Activated CD4-positive, alpha-beta T cell treated with anti-CD3 and anti-CD28 coated beads, Interleukin-2, amount 50 U/mL, for 48 hours (primary cell): Measurements from ENCODE around the gene LRRC2.
"Not testable (repeated sequence)": the region's sequence is repeated elsewhere in the genome, so short reads cannot be mapped to it uniquely, and the experiment has no call there.

Experiments used
- DNase-seq, 2 experiments: peaks; one replicate each; pipeline ENCODE4 v3.0.0-alpha.2; 2020

The LRRC2 gene

DNA sequence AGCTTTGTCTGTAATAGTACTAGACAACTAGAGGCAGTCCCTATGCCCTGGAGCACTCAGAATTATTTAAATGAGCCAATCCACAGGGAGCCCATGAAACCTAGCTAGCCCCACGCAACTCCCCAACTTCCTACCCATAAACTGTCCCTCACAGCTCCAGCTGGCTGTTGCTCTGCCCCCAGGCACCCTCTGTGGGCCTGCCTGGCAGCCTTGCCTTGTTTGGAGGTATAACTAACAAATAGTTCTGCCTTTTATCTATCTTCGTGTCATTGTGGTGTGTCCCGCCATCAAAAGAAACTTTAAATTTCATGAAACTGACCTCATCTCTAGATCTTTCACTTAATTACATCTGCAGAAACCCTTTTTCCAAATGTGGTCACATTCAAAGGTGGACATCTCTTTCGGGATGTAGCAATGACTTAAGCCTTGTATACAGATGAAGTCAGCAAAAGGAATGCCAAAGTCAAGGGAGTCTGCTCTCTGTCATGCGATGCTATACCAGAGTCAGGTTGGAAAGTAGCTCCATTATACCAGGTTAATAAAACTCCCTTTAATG lies 70.1 kb downstream of the LRRC2 start:
- DNase-seq, result no peak

DNA sequence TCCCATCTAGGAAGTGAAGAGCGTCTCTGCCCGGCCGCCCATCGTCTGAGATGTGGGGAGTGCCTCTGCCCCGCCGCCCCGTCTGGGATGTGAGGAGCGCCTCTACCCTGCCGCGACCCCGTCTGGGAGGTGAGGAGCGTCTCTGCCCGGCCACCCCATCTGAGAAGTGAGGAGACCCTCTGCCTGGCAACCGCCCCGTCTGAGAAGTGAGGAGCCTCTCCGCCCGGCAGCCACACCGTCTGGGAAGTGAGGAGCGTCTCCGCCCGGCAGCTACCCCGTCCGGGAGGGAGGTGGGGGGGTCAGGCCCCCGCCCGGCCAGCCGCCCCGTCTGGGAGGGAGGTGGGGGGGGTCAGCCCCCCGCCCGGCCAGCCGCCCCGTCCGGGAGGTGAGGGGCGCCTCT lies 71.6 kb downstream of the LRRC2 start:
- not testable (repeated sequence) for DNase-seq

DNA sequence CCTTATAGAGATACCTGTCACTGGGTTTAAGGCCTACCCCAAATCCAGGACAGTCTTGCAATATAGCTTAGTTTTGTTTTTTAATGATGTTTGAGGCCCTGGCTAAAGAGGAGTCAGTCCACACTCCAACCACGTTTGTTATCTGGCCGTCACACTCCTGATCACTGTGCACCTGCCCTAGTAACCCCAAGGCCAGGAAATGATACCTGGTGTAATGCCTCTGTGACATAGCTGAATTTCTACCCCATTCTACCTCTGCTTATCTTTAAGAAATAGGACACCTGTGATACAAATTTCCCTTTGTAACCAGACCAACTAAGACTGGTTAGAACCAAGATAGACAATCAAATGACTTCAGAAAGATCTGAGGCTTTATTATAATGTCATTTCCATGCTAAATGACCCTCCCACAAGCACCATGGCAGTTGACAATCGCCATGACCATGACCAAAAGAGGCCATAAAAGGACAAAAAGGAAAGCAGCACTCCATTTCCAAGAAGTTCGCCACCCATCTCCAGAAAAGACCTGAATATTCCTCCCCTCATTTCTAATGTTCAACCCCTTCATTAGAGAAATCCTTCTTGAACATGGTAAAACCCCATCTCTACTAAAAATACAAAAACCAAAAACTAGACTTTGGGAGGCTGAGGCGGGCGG lies 73.1 kb downstream of the LRRC2 start:
- no peak for DNase-seq

DNA sequence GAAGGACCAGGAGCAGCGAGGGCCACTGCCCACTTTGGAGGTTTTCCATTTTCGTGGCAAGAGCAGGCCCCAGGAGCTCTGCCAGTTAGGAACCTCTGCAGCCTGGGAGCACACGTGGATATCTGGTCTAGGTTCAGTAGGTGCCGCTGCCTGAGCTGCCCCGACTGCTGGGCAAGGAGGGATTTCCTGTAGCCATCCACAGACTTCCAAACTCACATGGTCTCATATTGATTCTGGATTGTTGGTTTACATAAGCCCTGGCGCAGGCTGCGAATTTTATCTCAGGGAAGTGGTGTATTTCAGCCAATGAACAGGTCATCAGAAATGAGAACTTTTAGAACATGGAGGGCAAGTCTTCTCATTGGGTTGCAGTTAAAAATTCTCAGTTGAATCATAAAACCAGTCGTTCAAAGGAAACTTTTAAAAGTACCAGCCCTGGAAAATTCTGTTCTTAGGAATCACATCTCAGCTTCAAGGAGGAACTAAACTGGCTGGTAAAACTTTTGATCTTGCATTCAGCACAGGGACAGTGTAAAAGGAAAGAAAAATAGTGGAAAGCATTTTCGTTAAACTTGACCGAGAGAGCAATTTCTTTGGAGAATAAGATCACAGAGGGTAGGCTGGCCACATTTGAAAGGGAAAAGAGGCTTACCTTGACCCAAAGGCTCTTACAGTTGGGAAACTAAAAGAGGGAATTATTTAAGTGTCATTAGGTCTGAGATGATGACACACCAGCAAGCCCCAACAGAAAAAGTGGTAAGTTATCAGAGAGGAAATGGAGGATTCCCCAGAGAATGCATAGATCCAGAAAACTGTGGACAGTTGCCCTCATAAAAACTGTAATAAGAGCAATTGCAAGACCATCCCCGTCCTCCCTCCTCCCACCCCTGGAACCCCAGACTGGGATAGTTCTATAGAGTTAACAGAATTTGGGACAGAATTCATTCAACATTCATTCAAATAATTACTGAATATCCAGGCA lies 74.7 kb downstream of the LRRC2 start:
- DNase-seq, result no peak

DNA sequence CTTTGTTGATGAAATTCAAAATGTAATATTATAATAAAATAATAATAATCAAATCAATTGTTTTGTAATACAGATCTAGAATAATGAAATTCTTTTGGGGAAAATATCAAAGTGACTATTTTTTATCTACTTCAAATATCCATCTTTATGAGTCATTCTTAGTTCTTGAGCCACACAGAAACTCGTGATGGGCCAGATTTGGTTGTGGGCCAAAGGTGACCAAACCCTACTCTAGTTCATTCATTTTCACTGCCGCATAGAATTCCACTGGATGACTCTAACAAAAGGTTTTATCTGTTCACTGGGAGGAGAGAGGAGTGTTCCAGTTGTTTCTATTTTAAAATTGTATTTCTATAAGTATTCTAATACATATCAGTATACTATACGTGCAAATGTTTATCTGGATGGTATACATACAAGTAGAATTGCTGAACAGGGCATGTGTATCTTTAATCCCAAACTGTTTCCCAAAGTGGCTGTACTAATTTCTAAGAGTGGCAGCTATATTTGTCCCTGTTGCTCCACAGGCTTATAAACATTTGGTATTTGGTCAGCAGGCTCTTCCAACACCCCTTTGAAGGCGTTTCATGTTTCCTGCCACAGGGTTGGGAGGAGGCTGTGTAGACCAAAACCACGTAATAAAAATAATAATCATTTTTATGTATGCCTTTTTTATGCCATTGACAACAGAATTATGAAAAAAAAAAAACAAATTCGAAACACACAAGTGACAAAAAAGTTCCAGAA lies 75.6 kb downstream of the LRRC2 start:
- DNase-seq, result no peak

DNA sequence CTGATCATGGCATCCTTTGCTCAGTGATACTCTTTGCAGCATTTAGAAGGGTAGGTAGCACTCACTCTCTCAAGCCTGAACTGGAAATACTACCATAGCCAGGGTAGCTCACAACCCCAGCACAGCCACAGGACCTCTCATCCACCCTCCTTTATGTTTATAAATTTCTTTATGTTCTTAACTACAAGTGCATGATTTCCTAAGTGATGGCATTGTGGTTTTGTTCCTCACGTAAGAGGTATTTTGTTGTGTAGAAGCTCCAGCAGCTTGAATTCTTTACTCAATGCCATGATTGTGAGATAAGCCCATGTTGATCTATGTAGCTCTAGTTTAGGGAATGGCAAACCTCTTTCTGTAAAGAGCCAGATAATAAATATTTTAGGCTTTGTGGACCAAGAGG lies 76.2 kb downstream of the LRRC2 start:
- DNase-seq, result no peak

DNA sequence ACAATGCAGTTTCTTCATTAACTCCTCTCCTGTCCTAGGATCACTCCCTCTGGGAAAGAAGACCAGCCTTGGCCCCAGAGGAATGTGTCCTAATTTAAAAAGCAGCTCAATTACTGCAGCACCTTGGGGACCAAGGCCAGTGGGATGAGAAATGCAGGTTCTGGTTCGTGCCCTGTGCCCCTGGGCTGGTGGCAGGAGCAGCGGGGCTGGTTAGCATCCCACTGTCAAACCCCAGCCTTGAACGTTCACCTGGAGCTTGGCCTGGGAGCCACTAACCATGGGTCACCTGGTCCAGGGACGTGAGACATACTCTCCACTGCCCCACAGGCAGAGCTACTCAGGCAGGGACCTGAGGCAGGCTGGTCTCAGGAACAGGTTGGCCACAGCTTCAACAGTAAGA lies 76.7 kb downstream of the LRRC2 start:
- no peak for DNase-seq

DNA sequence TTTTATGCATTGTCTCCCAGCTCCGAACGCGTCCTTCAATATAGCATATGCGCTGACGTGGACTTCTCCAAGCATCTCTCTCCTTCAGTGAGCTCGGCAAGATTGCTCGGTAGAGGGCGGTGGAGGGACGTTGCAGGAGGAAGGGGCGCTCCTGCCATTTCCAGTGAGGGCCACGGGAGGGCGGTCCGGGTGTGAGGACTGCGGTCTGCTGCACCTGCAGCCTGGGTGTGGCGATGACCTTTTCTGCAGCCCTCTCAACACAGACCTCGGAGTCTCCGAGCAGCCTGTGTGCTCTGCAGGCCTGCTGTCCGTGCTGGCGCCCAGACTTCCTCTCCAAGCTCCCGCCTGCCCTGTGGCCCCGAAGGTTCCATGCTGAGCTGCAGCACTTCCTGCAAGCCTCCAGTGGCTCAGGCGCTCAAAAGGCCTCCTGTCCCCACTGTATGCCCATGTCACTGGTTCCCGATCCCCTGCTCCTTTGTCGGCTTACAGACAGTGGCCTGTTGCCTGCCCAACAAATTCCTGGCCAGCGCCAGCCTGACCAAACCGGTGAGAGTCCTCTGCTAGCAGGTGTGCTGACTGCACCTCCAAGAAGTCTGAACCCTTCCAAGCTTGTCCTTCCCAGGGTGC lies 77.3 kb downstream of the LRRC2 start:
- peak; percentile 95 to 96 for DNase-seq

DNA sequence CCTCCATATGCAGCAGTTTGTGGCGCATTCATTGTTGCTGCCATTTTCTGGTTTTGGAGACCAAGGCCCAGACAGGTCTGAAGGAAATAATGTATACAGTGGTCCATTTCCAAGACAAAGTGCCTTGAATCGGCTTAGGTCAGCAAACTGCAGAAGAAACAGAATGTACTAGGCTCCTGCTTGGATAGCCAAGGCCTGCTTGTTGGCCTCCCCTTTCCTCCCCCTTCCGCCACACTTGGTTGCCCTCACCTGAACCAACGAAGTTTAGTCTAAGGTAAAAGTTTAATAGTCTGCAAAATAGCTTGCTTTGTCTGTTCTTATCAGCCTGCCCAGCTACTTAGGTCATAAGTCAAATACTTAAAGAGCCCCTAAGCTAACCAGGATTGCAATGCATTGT lies 80.3 kb downstream of the LRRC2 start:
- DNase-seq, result no peak

DNA sequence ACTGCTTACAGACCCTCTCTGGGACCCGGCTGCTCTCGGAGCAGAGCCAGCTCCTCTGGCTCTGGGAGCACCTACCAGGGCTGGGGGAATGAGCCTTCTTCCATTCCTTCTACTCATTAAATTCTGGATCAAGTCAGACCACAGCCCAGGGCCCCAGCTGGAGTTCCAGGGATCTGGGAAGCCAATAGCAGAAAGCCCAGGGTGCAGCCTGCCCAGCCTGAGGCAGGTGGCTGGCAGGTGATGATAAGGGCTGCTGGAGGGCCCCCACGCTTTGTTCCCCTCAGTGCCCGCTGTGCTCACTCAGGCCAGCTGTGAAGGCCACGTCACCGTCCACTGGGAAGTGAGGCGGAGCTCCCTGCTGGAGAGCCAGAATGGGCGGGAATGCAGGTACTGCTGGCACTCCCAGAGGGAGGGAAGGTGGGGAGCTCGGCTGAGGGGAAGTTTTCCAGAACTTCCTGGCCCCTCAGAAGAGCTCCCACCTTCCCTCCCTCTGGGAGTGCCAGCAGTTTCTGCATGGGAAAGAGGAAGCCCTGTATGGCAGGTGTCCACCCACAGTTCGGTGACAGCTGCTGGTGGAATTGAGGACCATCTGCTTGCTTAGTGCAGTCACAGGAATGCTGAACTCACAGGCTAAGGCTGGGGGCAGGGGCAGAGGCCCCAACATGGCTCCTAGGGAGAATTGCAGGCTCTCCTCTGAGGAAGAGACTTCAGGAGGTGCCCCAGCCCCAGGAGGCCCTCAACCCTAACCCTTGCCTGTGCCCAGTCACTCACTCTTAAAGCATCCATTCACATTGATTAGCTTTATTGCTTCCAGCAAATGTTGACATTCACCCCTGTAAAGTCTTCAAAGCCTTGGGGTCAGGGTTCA lies 81.0 kb downstream of the LRRC2 start:
- DNase-seq, result no peak

DNA sequence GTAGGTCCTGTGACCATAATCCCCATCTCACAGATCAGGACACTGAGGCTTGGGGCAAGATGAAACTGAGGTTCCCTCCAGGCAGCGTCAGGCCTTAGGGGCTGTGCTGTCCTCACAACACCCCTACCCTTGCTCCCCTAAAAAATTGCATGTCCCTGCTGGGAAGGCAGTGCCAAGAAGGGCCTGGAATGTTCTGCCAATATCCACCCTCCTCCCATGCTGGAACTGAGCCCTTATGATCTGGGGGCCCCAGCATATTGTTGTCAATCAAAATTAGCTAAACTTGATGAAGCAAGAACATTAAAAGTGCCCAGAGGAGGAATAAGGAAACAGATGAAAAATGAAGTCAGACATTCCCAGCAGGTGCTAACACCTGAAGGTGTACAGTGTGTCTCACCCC lies 81.7 kb downstream of the LRRC2 start:
- no peak for DNase-seq

DNA sequence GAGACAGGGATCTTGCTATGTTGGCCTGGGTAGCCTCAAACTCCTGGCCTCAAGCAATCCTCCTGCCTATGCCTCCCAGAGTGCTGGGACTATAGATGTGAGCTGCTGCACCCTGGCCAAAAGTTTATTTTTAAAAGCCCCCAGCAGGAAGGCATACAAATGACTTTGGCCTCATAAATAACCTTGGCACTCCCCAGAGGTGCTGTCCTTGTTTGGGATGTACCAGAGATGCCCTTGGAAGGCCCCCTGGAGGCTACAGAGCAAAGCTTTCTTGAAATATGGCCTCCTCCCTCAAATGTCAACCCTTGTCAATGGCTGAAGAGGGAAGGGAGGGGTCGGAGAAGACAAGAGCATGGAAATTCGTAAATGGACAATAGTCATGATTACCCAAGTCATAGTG lies 82.3 kb downstream of the LRRC2 start:
- no peak for DNase-seq

DNA sequence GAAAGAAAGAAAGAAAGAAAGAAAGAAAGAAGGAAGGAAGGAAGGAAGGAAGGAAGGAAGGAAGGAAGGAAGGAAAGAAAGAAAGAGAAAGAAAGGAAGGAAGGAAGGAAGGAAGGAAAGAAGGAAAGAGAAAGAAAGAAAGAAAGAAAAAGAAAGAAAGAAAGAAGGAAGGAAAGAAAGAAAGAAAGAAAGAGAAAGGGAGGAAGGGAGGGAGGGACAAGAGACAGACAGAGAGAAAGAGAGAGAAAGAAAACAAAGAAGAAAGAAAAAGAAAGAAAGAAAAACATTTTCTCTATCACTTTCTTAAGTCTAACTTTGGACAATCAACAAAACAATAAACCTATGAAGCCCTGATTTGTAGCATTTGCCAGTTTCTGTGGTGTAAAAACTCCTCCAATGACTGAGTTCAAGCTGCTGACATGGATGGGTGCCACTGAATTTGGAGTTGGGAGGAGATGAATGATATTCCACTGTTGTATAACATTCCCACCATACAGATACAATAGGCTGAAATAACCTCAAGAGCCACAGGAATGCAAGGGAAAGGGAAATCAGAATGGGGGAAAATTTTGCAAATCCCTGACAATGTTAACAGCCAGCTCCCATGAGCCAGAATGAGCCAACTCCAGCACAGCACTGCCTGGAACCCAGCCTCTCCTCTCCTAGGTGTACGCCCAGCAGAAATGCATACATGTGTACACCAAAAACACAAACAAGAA lies 83.3 kb downstream of the LRRC2 start:
- no peak for DNase-seq

DNA sequence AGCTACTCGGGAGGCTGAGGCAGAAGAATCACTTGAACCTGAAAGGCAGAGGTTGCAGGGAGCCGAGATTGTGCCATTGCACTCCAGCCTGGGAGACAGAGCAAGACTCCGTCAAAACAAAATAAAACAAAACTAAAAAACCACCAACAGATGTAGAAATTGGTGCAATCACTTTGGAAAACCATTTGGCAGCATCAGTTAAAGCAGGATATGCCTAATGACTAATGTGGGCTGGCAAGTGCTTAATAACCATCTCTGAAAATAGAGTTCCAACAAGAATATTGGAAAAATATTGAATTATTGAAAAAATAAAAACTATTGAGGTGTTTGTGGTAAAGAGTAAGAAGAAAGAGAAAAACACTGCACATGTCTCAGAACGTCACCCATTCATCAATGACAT lies 84.5 kb downstream of the LRRC2 start:
- no peak for DNase-seq

DNA sequence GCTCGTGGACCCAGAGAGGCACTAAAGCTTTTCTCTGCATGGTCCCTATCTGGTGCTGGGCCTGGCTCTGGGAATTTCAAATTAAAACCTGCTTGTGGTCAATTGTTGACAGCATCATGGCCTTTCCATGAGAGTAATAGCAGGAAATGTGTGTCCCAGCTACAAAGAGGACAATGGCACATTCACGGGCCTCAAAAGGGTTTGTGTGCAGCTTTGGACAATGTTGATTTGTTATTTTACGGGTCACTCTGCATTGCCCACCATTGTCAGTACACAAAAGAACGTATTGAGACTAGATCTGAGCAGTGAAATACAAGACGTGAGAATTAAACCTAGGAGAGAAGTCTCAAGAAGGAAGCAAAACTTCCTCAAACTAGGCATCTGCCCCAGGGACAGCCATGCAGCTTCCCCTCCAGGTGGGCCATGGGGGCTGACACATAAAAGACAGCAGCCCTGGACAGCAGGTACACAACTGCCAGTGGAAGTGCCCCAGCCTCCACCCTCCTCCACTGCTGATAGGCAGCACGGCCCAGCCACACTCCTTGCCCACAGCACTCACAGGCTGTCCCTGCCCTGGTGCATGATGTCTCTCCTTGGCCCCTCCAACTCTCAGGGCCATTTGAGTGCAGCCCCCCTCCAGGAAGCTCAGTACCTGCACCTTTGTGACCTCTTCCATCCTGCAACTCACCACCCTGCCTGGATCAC lies 85.5 kb downstream of the LRRC2 start:
- no peak for DNase-seq

DNA sequence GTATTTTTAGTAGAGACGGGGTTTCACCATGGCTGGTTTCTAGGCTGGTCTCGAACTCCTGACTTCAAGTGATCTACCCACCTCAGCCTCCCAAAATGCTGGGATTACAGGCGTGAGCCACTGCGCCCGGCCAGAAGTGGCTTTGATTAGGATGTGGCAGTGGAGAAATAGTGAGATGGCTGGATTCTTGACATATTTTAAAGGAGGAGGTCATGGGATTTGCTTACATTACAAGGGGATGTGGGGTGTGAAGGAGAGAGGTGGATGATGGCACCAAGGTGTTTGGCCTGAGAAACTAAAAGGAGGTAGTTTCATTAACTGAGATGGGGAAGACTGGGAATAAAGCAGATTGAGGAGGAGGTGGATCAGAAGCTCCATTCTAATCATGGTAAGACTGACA lies 86.4 kb downstream of the LRRC2 start:
- no peak for DNase-seq

DNA sequence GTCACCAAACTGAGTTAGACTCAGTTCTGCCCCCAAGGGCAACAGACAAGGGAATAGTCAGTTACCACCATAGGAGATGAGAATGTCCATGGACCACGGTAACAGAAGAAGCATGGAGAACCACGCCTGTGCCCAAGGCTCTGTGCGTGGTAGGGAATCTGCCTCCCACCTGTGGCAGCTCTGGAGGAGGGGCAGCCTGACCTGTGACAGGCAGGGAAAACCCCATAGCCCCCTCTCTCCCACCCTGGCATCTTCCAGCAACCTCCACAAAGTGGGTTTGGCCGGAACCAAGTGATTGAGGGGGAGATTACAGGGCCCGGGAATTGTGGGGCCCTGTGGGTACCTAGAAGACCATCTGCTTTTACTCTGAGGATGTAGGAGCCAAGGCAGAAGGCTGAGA lies 87.1 kb downstream of the LRRC2 start:
- no peak for DNase-seq

DNA sequence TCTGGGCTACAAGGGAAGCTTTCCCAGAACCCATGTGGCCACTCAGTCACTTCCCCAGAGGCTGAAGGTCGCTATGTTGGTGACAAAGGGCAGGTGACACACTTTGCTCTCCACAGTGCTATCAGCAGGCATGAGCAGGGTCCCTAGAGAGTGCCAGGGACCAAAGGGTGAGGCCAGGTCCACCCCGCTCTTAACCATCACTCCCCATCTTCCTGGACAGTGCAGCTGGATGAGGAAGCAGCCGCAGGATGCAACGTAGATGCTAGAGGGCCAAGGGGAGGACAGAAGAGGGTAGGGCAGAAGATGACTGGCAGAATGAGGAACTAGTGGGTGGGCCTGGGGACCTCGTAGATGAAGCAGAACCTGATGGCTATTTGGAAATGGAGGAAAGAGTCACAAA lies 87.8 kb downstream of the LRRC2 start:
- no peak for DNase-seq

DNA sequence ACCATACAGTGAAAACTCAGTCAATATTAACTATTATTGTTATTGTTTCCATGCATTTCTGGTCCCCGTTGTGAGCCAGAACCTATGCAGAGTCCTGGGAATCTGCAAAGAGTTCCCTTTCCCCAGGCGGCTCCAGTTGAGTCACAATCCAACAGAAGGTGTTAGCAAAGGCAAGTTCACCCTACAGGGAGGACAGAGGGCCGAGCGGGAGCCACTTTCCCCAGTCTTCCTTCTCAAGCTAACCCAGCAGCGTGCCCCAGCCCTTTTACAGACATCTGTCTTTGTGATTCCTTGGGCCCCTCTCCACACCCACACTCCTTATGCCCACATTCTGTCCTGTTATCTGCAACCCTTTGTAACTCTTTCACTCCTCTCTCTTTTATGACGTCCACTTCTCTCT lies 88.3 kb downstream of the LRRC2 start:
- DNase-seq, result no peak

DNA sequence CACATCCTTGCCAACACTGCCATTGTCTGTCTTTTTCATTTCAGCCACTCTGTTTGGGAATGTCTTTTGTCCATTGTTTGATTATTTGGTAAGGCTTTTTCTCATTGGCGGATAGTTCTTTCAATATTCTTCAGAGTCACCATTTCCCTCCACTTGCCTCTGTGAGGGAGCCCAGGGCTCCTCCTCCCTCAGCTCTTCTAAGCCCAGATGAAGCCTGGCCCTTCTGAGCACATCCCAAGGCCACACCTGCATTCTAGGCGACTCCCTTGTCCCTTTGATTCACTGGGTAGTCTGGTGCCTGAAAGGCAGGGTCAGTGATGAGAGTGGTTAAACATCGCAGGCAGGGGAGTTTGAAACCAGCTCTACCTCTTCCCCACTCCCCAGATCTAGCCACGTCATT lies 89.0 kb downstream of the LRRC2 start:
- no peak for DNase-seq

DNA sequence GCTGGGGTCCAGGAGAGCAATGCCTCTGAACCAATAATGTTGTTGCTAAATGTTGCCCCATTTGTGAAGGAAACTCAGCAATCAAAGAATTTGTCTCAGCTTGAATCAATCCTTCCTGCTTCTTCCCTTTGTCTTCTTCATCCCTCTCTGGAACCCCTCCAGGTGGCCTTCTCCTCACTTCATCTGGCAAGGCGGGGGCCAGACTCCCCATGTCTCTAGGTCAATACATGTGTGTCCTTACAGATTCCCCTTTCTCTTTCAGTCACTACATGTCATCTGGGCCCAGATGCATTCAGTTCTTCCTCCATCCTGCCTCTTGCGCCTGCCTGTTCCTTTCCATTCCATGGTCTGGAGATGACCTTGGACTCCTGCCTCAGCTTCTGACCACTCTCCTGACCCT lies 93.4 kb downstream of the LRRC2 start:
- DNase-seq, result no peak
